ENCODE measurements around the gene TOR3A.
"Not testable (repeated sequence)": the region's sequence is repeated elsewhere in the genome, so short reads cannot be mapped to it uniquely, and the experiment has no call there.

The TOR3A gene

GRCh38 chr1:179135707-179136106, 53.8 kb downstream of the TOR3A start:
- H3K36me3 Mint-ChIP-seq (ENCODE audit: low read depth); H3K4me1 Mint-ChIP-seq (ENCODE audit: low read depth); DNase-seq (ENCODE audit: low spot score); H3K4me3 Mint-ChIP-seq; H3K27ac Mint-ChIP-seq; H3K27me3 Mint-ChIP-seq (ENCODE audit: low read depth); H3K9me3 Mint-ChIP-seq: not testable (repeated sequence)

GRCh38 chr1:179137617-179138255, 55.9 kb downstream of the TOR3A start:
- peaks cover 13% of the 10 kb centered on the region for H3K4me1 Mint-ChIP-seq (ENCODE audit: low read depth)
- H3K4me3 Mint-ChIP-seq = no peak overlapping the region
- no peaks in the 10 kb centered on the region for H3K27me3 Mint-ChIP-seq (ENCODE audit: low read depth)
- no peak for DNase-seq (ENCODE audit: low spot score)
- H3K9me3 Mint-ChIP-seq = no peaks in the 10 kb centered on the region
- H3K36me3 Mint-ChIP-seq (ENCODE audit: low read depth) = no peaks in the 10 kb centered on the region
- H3K27ac Mint-ChIP-seq = no peak overlapping the region

- H3K36me3 Mint-ChIP-seq (ENCODE audit: low read depth); H3K4me3 Mint-ChIP-seq; H3K9me3 Mint-ChIP-seq; H3K27ac Mint-ChIP-seq; DNase-seq (ENCODE audit: low spot score); H3K27me3 Mint-ChIP-seq (ENCODE audit: low read depth): not testable (repeated sequence)
- peaks cover 19% of the 10 kb centered on the region for H3K4me1 Mint-ChIP-seq (ENCODE audit: low read depth)
These were observed 56.9 kb downstream of the TOR3A start for GRCh38 chr1:179138755-179139154.

GRCh38 chr1:179141592-179142251, 59.9 kb downstream of the TOR3A start:
- peaks cover 22% of the 10 kb centered on the region for H3K4me1 Mint-ChIP-seq (ENCODE audit: low read depth)
- peak overlapping the region; percentile 62 for H3K27ac Mint-ChIP-seq
- no peaks in the 10 kb centered on the region for H3K36me3 Mint-ChIP-seq (ENCODE audit: low read depth)
- DNase-seq (ENCODE audit: low spot score) = peak; percentile 65
- H3K4me3 Mint-ChIP-seq = peak overlapping the region; percentile 31
- no peaks in the 10 kb centered on the region for H3K27me3 Mint-ChIP-seq (ENCODE audit: low read depth)
- H3K9me3 Mint-ChIP-seq = no peaks in the 10 kb centered on the region

- Mint-ChIP-seq H3K4me1 (ENCODE audit: low read depth) (peaks cover 22% of the 10 kb centered on the region), H3K4me3 (peak overlapping the region; percentile 2), H3K36me3 (ENCODE audit: low read depth) (no peaks in the 10 kb centered on the region), H3K27me3 (ENCODE audit: low read depth) (no peaks in the 10 kb centered on the region), H3K9me3 (no peaks in the 10 kb centered on the region), H3K27ac (peak overlapping the region; percentile 20)
- DNase-seq (ENCODE audit: low spot score) = no peak
These were observed 61.0 kb downstream of the TOR3A start for GRCh38 chr1:179142889-179143299.

GRCh38 chr1:179143322-179143721, 61.5 kb downstream of the TOR3A start:
- peaks cover 22% of the 10 kb centered on the region for H3K4me1 Mint-ChIP-seq (ENCODE audit: low read depth)
- DNase-seq (ENCODE audit: low spot score) = no peak
- H3K27ac Mint-ChIP-seq = no peak overlapping the region
- no peaks in the 10 kb centered on the region for H3K9me3 Mint-ChIP-seq
- H3K36me3 Mint-ChIP-seq (ENCODE audit: low read depth) = no peaks in the 10 kb centered on the region
- H3K4me3 Mint-ChIP-seq = no peak overlapping the region
- H3K27me3 Mint-ChIP-seq (ENCODE audit: low read depth) = no peaks in the 10 kb centered on the region

- DNase-seq (ENCODE audit: low spot score) = no peak
- no peaks in the 10 kb centered on the region for H3K9me3 Mint-ChIP-seq
These were observed 62.8 kb downstream of the TOR3A start for GRCh38 chr1:179144626-179145025.

GRCh38 chr1:179145521-179145920, 63.7 kb downstream of the TOR3A start:
- Mint-ChIP-seq H3K9me3 (peaks cover 4% of the 10 kb centered on the region), H3K36me3 (ENCODE audit: low read depth) (no peaks in the 10 kb centered on the region), H3K4me1 (ENCODE audit: low read depth) (peaks cover 21% of the 10 kb centered on the region), H3K4me3 (no peak overlapping the region), H3K27ac (no peak overlapping the region), H3K27me3 (ENCODE audit: low read depth) (no peaks in the 10 kb centered on the region)
- no peak for DNase-seq (ENCODE audit: low spot score)

More at GRCh38 chr1:179144626-179145025, 62.8 kb downstream of the TOR3A start:
- H3K4me1 Mint-ChIP-seq (ENCODE audit: low read depth) = peaks cover 21% of the 10 kb centered on the region
- H3K4me3 Mint-ChIP-seq = no peak overlapping the region
- no peak overlapping the region for H3K27ac Mint-ChIP-seq
- H3K27me3 Mint-ChIP-seq (ENCODE audit: low read depth) = no peaks in the 10 kb centered on the region
- no peaks in the 10 kb centered on the region for H3K36me3 Mint-ChIP-seq (ENCODE audit: low read depth)

Data from T-helper 2 cell treated with Interferon-gamma antibody and Interleukin-4, amounts not matched to agents 5 μg/mL and 100 μg/mL, for 36 hours (primary cell).